Fibroblast of skin of abdomen (primary cell): ENCODE results near the gene ENTR1.
"Not testable (repeated sequence)": the region's sequence is repeated elsewhere in the genome, so short reads cannot be mapped to it uniquely, and the experiment has no call there.

ENCODE experiments used
- DNase-seq: peaks from one replicate; pipeline ENCODE4 v3.0.0-alpha.2; 2013

Gene ENTR1

DNA sequence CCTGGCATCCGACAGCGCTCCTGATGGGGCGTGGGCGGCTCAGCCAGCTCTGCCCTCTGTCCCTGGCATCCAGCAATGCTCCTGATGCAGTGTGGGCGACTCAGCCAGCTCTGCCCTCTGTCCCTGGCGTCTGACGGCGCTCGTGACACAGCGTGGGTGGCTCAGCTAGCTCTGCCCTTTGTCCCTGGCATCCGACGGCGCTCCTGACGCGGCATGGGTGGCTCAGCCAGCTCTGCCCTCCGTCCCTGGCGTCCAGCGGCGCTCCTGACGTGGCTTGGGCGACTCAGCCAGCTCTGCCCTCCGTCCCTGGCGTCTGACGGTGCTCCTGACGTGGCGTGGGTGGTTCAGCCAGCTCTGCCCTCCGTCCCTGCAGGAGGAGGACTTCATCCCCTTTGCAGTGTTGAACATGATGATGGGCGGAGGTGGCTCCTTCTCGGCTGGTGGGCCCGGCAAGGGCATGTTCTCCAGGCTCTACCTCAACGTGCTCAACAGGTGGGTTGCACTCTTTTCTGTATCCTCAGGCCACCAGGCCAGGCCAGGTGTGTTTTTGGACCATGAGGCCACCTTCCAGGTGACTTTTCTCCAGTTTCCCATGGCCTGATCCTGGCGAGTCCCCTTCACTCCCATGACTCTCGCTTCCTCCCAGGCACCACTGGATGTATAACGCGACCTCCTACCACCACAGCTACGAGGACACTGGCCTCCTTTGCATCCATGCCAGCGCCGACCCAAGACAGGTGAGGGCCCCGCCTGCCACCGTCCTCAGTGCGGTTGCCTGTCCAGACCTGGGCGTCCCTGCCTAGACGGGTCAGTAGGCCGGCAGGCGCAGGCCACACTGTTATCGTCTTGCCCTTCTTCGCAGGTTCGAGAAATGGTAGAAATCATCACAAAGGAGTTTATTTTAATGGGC lies 8.0 kb upstream of the ENTR1 start:
- no peak for DNase-seq

DNA sequence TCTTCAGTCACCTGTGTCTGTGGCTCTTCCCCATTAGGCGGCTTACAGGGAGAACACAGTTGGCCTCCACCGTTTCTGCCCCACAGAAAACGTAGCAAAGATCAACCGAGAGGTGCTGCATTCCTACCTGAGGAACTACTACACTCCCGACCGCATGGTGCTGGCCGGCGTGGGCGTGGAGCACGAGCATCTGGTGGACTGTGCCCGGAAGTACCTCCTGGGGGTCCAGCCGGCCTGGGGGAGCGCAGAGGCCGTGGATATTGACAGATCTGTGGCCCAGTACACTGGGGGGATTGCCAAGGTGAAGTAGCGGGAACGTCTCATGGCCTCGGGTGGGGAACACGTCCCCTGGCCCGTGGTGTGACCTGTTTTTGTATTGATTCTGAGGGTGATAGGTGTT lies 6.5 kb upstream of the ENTR1 start:
- DNase-seq, result no peak

DNA sequence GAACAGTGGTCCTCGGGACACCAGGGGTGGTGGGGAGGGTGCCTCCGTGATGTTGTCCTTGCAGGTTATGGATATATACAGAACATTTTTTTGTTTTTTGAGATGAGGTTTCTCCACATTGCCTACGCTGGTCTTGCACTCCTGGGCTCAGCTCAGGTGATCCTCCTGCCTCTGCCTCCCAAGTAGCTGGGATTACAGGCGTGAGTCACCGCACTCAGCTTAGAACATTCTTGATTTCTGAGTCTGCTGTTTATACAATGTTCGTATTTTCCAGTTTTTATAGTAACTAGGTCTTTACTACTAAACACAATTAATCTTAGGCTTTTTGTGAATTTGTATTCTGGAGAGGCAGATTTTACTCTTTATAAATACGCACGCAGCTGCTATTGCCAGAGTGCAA lies 6.0 kb upstream of the ENTR1 start:
- no peak for DNase-seq

DNA sequence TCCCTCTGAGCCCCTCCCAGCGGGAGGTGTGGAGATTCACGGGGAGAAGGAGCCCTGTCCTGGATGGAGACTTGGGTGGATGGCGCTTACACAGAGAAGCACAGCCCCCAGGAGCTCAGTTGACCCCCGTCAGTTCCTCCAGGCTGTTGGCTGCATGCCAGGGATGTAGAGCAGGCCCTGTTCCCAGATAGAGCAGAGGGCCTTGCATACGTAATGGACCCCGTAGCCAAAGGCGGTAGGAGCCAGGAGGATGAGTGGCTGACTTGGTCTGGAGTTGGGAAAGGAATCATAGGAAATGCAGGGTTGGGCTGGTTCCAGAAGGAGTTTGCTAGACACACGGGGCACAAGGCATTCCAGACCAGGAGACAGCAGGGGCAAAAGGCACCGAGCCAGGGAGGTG lies 2.5 kb upstream of the ENTR1 start:
- DNase-seq, result no peak

DNA sequence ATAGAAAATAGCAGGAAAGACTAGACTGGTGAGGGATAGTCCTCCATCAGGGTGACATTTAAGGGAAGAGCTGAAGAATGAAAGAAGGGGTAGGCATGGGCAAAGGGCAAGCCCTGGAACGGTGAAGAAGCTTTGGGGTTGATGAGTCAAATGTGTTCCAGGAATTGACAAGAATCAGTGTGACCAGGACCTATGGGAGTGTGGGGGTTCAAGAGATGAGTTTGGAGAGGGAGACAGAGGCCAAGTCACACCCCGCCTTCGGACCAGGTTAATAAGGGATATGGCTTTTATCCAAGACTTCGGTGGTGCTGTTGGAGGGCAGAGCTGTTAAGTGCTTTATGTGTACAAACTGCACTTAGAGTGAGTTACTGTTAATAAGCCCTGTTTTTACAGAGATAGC lies 964 bp upstream of the ENTR1 start:
- DNase-seq, result no peak

DNA sequence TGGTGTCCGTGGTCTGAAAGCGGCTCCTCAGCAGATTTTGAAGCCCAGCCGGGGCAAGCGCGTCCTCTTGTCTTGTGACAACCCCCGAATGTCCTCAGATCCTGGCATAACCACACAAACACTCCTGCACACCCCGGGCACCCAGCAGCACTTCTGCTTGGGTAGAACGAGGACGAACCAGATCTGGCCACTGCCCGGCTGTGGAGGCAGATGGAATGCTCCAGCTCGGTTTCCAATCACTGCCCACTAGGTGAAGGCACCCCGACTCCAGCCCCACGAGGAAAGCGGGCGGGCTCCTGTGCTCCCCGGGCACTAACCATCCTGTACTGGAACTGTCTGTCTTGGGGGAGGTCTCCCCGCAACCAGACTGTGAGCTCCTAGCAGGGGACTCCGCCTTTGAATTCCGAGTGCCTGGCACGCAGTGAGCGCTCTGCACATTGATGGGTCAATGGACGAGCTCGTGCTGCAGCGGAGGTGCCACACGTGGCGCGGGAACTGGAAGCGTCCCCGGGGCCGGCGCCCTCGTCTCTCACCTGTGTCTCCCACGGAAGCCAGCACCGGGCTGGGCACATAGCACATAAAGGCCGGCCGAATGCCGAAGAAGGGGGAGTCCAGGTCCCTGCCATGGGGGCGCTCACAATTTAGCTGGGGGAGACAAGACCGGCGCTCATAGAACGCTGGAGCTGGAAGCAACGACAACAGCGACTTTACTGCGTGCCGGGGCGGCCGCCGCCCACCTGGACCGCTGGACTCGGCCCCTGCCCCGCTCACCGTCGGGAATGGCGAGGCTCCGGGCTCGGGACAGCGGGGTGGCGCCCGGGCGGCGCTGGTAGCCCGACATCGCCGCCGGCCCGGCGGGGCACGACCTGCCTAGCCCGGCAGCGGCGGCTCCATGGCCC lies 608 bp downstream of the ENTR1 start:
- DNase-seq, result peak; percentile 32

DNA sequence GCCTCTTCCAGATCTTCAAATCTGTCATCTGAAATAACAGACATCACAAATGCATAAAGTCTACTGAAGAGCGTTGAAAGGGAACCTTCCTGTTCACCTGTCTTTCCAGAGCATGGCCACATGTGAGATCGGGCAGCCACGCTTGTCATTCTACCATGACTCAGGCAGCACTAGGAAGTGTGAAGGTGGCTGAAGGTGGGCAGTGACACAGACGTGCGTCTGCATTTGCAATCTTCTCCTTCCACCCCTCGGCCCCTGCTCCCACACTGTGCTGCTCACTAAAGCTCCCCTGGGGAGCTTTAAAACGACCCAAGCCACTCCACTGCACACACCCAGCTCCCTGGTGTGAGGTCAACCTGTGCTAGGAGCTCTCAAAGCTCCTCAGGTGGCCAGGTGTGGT lies 2.5 kb downstream of the ENTR1 start:
- no peak for DNase-seq

DNA sequence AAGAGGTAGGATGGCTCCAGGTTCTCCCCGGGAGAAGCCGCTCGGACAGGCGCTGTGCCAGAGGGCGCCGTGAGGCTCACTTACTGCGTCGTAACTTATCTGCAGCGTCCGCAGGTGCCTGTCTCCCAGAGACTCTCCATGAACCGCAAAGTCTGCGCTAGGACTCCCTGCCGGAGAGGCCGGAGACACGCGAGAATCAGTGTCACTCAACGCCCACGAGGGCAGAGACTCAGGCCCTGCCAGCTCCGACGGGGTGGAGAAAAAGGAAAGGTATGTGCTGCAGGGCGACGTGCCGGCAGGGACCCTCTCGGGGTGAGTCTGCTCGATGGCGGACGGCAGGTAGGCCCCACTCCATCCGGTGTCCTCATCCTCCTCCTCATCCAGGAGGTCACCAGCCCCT lies 3.4 kb downstream of the ENTR1 start:
- DNase-seq, result not testable (repeated sequence)

DNA sequence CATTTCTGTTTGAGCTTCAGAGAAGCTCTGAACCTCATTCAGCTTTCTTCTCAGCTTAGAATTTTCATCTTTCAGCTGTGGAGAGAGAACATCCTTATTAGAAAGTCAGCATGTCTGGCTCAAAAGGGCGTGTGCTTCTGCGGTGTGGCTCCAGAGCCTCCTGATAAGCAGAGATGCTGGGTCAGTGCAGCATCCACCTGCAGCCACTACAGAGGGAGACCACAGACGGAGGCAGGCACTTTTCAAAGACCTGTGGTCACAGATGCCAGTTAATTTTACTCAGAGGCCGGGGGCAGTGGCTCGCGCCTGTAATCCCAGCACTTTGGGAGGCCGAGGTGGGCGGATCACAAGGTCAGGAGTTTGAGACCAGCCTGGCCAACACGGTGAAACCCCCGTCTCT lies 4.5 kb downstream of the ENTR1 start:
- not testable (repeated sequence) for DNase-seq

DNA sequence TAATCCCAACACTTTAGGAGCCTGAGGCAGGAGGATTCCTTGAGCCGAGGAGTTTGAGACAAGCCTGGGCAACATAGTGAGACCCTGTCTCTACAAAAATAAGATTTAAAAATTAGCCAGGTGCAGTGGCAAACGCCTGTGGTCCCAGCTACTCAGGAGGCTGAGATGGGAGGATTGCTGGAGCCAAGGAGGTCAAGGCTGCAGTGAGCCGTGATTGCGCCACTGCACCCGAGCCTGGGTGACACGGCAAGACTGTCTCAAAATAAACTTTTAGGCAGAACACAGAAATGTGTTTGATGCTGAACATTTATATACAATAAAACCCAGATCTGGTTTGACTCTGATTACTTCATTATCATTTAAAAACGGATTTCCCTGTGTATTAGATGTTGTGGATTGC lies 4.9 kb downstream of the ENTR1 start:
- no peak for DNase-seq

DNA sequence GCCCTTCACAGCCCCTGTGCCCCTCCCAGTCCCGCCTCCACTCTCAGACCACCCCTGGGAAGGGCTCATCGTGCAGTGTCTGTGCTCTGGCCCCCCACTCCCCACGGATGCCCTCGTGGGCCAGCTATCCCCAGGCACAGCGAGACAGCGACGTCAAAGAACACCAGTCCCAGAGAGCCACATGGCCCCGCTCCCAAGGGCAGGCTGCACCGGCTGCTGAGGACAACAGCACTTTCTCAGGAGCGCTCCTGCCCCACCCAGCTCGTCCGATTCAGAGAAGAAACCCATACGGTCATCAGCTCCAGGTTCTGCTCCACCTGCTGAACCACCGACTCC lies 5.6 kb downstream of the ENTR1 start:
- DNase-seq, result no peak

DNA sequence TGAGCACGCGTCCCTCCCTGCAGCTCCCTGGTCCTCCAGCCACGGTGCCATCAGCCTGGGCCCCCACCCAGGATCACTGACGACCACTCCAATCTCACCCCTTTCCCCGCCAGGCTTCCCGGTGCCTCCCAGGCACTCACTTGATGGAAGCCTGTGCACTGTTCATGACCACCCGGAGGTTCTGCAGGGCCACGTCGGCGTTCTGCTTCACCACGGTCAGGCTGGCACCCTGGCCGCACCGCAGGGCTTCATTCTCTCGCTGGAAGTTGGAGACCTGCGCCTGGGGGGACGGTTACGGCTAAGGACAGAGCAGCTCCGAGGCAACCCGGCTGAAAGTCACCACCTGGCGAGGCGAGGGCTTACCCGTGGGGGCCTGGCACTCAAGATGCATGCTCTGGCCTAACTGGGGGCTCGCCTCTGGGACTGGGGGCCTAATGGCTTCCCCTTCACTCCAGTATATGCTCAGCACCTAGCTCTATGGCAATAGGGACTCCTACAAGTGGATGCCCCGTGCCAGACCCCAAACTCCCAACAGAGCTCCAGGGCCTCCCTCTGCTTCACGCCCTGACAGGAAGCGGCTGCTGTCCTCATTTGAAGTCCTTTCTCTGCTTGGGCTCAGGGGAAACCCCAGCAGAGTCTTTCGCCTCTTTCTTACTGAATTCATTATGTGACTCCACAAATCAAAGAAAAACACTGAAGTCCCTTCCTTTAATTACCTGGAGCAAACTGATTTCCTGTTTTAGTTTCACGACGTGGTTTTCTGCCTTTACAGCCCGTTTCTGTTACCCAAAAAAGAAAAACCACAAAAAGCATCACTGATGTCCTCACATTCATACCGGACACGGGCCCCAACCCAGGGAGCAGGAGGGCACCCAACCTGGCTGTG lies 6.3 kb downstream of the ENTR1 start:
- no peak for DNase-seq

DNA sequence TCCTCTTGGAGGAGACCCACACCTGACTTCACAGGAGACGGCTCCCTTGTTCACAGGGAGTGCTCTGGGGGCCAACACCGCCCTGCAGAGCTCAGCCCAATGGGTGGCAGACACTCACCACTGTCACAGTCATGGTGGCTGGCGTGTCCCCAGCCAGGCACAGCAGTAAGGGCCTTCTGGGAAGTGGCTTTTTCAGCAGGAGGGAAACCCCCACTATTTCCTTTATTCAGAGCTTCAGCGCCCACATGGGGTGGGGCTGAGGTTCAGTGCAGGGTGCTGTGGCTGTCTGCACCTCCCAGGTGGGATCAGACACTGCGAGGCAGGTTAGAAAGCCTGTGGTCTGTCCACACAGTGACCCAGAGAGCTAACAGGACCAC lies 6.9 kb downstream of the ENTR1 start:
- no peak for DNase-seq

DNA sequence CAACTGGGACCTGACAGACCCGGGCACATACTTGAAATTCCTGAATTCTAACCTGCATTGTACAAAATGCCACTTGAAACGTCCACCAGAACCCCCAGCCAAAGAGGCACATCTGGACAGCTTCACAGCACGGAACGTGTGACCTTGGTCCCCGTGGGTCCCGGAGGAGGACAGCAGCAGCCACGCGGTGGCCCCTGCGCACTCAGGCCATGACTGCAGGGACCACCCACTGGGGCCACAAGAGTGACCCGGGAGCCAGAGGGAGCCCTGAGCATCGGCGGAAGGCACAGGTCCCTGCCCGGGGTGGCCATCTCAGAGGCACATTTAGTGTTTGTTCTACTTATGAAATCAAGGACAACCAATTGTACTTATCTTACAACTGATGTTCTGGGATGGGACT lies 8.3 kb downstream of the ENTR1 start:
- DNase-seq, result no peak

DNA sequence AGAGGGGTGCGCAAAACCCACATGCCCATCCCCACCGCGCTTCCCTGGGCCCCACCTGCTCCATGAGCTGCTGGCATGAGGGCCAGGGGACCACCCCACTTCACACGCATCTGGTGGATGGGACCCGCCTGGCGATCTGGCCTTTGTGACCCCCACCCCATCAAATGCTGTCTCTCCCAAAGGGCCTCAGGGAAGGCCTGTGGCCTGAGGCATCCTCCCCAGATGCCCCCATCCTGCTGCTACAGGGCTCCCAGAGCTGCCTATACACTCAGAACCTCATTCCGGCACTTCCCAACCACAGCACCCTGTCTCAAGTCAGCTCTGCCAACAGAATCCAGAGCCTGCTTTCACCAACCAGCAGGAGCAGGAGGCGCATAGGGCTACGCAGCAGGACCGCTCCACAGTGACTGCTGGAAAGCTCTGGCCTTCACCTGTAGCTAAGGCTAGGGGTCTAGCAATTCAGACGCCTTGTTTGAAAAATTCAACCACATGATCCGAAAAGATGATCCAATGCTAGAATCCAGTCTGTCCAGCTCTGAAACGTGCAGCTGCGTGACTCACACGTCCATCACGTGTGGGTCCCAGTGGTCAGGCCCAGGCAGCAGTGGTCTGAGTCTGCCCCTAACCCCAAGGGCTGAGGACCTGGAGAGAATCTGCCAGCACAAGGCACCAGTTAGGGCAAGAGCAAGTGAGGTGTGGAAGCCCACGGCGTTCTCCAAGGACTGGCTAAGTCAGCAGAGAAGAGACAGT lies 9.1 kb downstream of the ENTR1 start:
- no peak for DNase-seq

DNA sequence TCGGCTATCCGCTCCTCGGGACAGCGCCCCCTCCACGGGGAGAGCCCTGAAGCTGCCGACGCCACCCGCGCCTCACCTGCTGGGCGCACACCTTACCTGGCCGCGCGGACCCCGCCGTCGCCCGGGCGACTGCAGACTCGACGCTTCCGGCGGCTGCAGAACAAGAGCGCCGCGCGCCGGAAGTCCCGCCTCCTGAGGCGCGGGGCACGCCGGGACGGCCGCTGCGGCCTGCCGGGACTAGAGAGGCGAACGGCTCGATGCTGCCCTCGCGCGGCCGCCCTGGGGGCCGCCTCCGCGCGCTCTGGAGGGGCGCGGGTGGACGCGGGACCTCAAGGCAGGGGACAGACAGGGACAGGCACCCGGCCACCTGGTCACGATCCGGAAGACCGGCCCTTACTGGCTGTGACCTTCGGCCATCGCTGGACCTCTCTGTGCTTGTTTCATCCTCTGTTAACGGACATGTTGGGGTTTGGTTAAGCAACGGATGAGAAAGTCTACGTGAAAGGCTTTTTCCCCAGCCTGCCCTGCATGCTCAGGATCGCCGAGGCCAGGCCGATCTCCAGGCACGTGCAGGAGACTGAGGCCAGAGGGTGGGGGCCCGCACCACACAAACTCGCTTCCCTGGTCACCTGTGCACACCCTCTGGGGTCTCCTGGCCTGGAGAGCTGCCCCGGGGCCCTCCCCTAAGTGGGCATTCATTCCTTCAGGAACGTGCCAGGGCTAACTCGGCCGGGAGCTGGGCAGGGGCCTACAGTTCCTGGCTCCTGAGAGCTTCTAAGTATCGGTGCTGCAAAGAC lies 10.2 kb downstream of the ENTR1 start, which contains the start of gene SNAPC4:
Gene SNAPC4, minus strand, starts transcription at position 133 of the 797 bp plus-strand sequence. CDS start 1,742 bp downstream, outside the sequence.
- DNase-seq, result peak; percentile 83

DNA sequence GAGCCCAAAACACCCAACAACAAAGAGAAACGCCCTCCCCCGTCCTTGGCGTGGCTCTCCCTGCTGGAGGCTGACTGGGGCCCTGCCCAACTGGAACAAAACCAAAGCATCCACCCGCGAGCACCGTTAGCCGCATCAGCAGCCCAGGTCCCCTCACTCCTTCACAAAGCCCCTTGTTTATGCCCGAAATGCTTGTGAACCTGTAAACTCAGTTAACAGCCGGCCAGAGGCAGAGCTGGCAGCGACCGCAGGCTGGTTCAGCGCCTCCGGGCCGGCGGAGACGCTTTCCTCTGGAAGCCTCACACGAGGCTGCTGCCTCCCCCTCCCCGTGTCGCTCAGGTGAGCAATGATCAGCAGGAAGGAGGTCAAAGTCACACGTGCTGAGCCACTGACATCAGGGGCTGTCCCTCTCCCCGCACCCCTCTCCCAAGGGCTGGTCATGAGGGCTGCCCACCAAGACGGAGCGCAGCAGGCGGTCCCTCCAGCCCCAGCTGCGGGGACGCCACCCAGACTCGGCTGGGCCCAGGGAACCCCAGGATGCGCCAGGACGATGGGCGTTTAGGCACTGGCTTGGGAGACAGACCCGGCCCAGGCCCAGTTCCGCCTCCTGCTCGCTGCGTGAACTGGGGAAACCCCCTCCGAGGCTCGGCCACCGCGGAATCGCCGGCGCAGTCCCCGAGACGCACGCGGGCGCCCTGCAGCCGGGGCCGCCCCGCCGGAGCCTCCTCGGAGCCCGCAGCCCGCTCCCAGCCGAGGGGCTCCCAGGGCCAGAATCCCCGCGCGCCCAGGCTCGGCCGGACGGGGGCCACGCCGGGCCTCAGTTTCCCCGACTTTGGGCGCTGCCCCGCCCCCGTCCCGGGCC lies 11.0 kb downstream of the ENTR1 start:
- no peak for DNase-seq

DNA sequence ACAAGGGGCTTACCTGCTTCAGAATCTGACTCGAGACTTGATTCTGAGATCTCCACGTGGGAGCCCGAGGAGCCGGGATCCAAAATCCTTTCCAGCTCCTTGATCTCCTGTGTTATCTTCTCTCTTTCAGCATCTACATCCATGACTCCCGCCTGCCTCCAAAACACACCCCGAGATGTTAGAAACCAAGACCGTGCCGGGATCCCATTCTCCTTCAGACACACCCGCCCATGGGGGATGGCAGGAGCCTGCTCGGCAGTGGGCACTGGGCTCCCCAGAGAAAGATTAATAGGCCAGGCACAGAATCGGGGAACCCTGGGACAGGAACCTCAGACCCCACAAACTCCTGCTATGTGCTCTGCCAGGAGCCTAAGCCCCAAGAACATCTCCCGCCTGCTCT lies 12.1 kb downstream of the ENTR1 start:
- DNase-seq, result no peak

DNA sequence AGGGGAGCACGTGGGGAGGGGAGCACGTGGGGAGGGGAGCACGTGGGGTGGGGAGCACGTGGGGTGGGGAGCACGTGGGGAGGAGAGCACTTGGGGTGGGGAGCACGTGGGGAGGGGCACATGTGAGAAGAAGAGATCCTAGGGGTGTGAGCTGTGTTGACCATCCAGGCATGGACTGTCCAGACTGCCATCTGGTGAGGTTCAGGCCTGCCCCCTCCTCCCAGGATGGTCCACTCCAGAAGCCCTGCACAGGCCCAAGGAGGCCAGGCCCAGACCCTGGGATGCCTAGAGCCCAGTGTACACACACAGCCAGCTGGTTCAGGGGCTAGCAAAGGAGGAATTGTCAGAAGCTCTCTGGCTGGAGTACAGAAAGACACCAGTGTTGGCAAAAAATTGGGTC lies 12.8 kb downstream of the ENTR1 start:
- no peak for DNase-seq

DNA sequence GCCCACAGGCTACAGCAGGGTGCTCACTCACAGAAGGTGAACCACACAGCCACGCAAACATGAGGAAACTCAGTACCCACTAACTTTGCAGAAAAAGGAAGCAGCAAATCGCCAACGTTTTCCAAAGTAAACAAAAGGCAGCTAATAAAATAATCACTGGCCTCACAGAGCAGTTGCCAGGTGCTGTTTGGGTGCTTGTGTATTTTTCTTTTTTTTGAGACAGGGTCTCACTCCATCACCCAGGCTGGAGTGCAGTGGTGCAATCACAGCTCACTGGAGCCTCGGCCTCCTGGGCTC lies 14.2 kb downstream of the ENTR1 start:
- DNase-seq, result no peak
